GM23338 (cell line): Measurements from ENCODE around the gene C22orf23. TPM values are rescaled to one million over a fixed set of nuclear protein-coding genes. Genes with fewer than 3 reads are reported as not detected.

Experiments used
- ATAC-seq: fragments of 200-7000 bp; cut with Tn5 transposase; 3 replicates; pipeline ENCODE4 v1.9.1; 2020
- DNase-seq: peaks from one replicate; pipeline ENCODE4 v3.0.0-alpha.2; 2015; ENCODE audit warnings: low spot score
- H2AFZ ChIP-seq: fragments of 200-600 bp; sonication (generic); 2 replicates; pipeline ENCODE4 v1.8.0; 2016; ENCODE audit warnings: antibody characterized with exemption, mild to moderate bottlenecking, moderate library complexity
- H3F3A ChIP-seq: fragments of 200-600 bp; sonication (generic); replicated peaks from 2 replicates; pipeline ENCODE4 v1.8.0; 2017; ENCODE audit warnings: antibody characterized with exemption, mixed run types, low read depth
- H3K27ac ChIP-seq: fragments of 200-600 bp; sonication (generic); 2 replicates; pipeline ENCODE4 v1.6.1; 2016; ENCODE audit warnings: low read depth
- H3K27me3 ChIP-seq: fragments of 200-600 bp; sonication (generic); 2 replicates; pipeline ENCODE4 v1.8.0; 2016; ENCODE audit warnings: mild to moderate bottlenecking, mixed run types, moderate library complexity; ENCODE audit not compliant: insufficient read depth
- H3K36me3 ChIP-seq: fragments of 200-600 bp; sonication (generic); 2 replicates; pipeline ENCODE4 v1.8.0; 2016; ENCODE audit warnings: mild to moderate bottlenecking; ENCODE audit not compliant: insufficient read depth
- H3K4me1 ChIP-seq: fragments of 200-600 bp; sonication (generic); 2 replicates; pipeline ENCODE4 v1.8.0; 2016; ENCODE audit warnings: mild to moderate bottlenecking, moderate library complexity; ENCODE audit not compliant: insufficient read depth
- H3K4me2 ChIP-seq: fragments of 200-600 bp; sonication (generic); 2 replicates; pipeline ENCODE4 v1.7.1; 2017; ENCODE audit warnings: mixed run types
- H3K4me3 ChIP-seq: fragments of 200-600 bp; sonication (generic); 2 replicates; pipeline ENCODE4 v1.6.1; 2016; ENCODE audit warnings: mixed run types
- H3K79me2 ChIP-seq: fragments of 200-600 bp; sonication (generic); replicated peaks from 2 replicates; pipeline ENCODE4 v1.8.0; 2017; ENCODE audit warnings: mild to moderate bottlenecking; ENCODE audit not compliant: insufficient read depth
- H3K9me2 ChIP-seq: fragments of 200-600 bp; sonication (generic); 2 replicates; pipeline ENCODE4 v1.8.0; 2017; ENCODE audit not compliant: insufficient read depth
- H4K20me1 ChIP-seq: fragments of 200-600 bp; sonication (generic); replicated peaks from 2 replicates; pipeline ENCODE4 v1.8.0; 2017; ENCODE audit warnings: mild to moderate bottlenecking; ENCODE audit not compliant: insufficient read depth
- H3K27ac Mint-ChIP-seq: 2 replicates; pipeline ENCODE4 v1.8.0; 2020; ENCODE audit warnings: inconsistent platforms, mild to moderate bottlenecking, moderate library complexity, mixed read lengths
- H3K27me3 Mint-ChIP-seq: 3 replicates; pipeline ENCODE4 v1.8.0; 2022; ENCODE audit warnings: low read depth, mild to moderate bottlenecking, moderate library complexity, mixed read lengths, inconsistent platforms; ENCODE audit not compliant: insufficient read depth, poor library complexity
- H3K36me3 Mint-ChIP-seq: 3 replicates; pipeline ENCODE4 v1.8.0; 2021; ENCODE audit warnings: low read depth, mild to moderate bottlenecking, inconsistent platforms, moderate library complexity, mixed read lengths
- H3K4me1 Mint-ChIP-seq: 3 replicates; pipeline ENCODE4 v1.8.0; 2020; ENCODE audit warnings: mild to moderate bottlenecking, inconsistent platforms, mixed read lengths
- H3K4me3 Mint-ChIP-seq: 3 replicates; pipeline ENCODE4 v1.8.0; 2021; ENCODE audit warnings: moderate library complexity, mild to moderate bottlenecking, inconsistent platforms, mixed read lengths
- H3K9me3 Mint-ChIP-seq: 3 replicates; pipeline ENCODE4 v1.8.0; 2020; ENCODE audit warnings: moderate library complexity, mild to moderate bottlenecking, inconsistent platforms, mixed read lengths
- CREB1 ChIP-seq: fragments of 250-450 bp; sonication (Bioruptor Pico); IDR thresholded peaks from 2 replicates; pipeline ENCODE4 v1.5.0; 2020; ENCODE audit warnings: low read depth, mild to moderate bottlenecking, moderate library complexity
- CTCF ChIP-seq, 2 experiments: fragments of 200-600 bp in 1 of 2; sonication (generic) in 1 of 2; conservative IDR thresholded peaks; 2 replicates each; pipeline versions ENCODE4 v1.5.1 to v1.6.1; 2016 to 2017; ENCODE audit warnings: antibody characterized with exemption in 2 of 2, low read depth in 2 of 2, mild to moderate bottlenecking in 2 of 2, moderate library complexity in 1 of 2
- ETS1 ChIP-seq: IDR thresholded peaks from 2 replicates; pipeline ENCODE4 v1.6.1; 2016; ENCODE audit warnings: antibody characterized with exemption
- EZH2 ChIP-seq: fragments of 200-600 bp; sonication (generic); IDR thresholded peaks from one replicate; pipeline ENCODE4 v1.8.0; 2017; ENCODE audit warnings: antibody characterized with exemption, mild to moderate bottlenecking, low read depth; ENCODE audit not compliant: unreplicated experiment
- EZH2phosphoT487 ChIP-seq: fragments of 200-600 bp; sonication (generic); IDR thresholded peaks from one replicate; pipeline ENCODE4 v1.8.1; 2018; ENCODE audit warnings: antibody characterized with exemption; ENCODE audit not compliant: unreplicated experiment
- JUNB ChIP-seq: IDR thresholded peaks from one replicate; pipeline ENCODE4 v1.6.1; 2016; ENCODE audit warnings: antibody characterized with exemption; ENCODE audit not compliant: unreplicated experiment
- NANOG ChIP-seq: IDR thresholded peaks from 2 replicates; pipeline ENCODE4 v1.6.1; 2016; ENCODE audit warnings: antibody characterized with exemption, borderline replicate concordance
- POLR2AphosphoS5 ChIP-seq: IDR thresholded peaks from 2 replicates; pipeline ENCODE4 v1.6.1; 2016; ENCODE audit warnings: antibody characterized with exemption, low read depth
- REST ChIP-seq: IDR thresholded peaks from one replicate; pipeline ENCODE4 v1.6.1; 2018; ENCODE audit warnings: antibody characterized with exemption; ENCODE audit not compliant: unreplicated experiment
- STAT1 ChIP-seq: IDR thresholded peaks from one replicate; pipeline ENCODE4 v1.6.1; 2016; ENCODE audit warnings: antibody characterized with exemption; ENCODE audit not compliant: unreplicated experiment
- ZNF114 ChIP-seq: fragments of 250-450 bp; sonication (Bioruptor Pico); IDR thresholded peaks from 2 replicates; pipeline ENCODE4 v1.5.0; 2020; ENCODE audit warnings: mild to moderate bottlenecking, moderate library complexity
- ZNF331 ChIP-seq: fragments of 250-450 bp; sonication (Bioruptor Pico); IDR thresholded peaks from 2 replicates; pipeline ENCODE4 v1.5.0; 2020; ENCODE audit warnings: low read depth, mild to moderate bottlenecking, moderate library complexity
- ZNF462 ChIP-seq: fragments of 250-450 bp; sonication (Bioruptor Pico); IDR thresholded peaks from 2 replicates; pipeline ENCODE4 v1.5.0; 2020; ENCODE audit warnings: mild to moderate bottlenecking, moderate library complexity
- polyA plus RNA-seq: library from polyadenylated mRNA; unstranded; fragments of >200 nt; fragmentation: Nextera tagmentation; extraction: Ambion mirVana; gene quantifications from 2 replicates; pipeline ENCODE4 v1.2.1, GENCODE V29; 2016
- total RNA-seq: library from RNA; depleted of rRNA; stranded (reverse); fragments of >200 nt; shearing (Covaris generic); gene quantifications from 2 replicates; pipeline ENCODE4 v1.2.3, GENCODE V29; 2014

C22orf23 gene
- total and polyA plus RNA-seq, 2 experiments from 2014 or later, result 0.38 TPM; not detected in 1

GRCh38 chr22:37979782-37980181, 26.4 kb upstream of the C22orf23 start:
- H3K27me3 ChIP-seq, result peaks cover 20% of the 10 kb centered on the region
- Mint-ChIP-seq H3K27me3 (peaks cover 25% of the 10 kb centered on the region), H3K27ac (no peak overlapping the region), H3K9me3 (no peaks in the 10 kb centered on the region), H3K4me1 (peaks cover 17% of the 10 kb centered on the region), H3K4me3 (no peak overlapping the region), H3K36me3 (no peaks in the 10 kb centered on the region)
- H3K4me1 ChIP-seq, result peaks cover 3% of the 10 kb centered on the region
- no peaks in the 10 kb centered on the region for H3F3A ChIP-seq
- no peak overlapping the region for H3K27ac ChIP-seq
- peak; percentile 2; the same call in 2 of the 3 replicates for ATAC-seq
- no peaks in the 10 kb centered on the region for H3K36me3 ChIP-seq
- H4K20me1 ChIP-seq, result no peaks in the 10 kb centered on the region; the same call in 1 of the 2 replicates
- no peaks in the 10 kb centered on the region for H3K9me2 ChIP-seq
- H2AFZ ChIP-seq, result no peak overlapping the region
- DNase-seq, result no peak
- H3K4me3 ChIP-seq, result no peak overlapping the region
- no peaks in the 10 kb centered on the region for H3K79me2 ChIP-seq
- TF ChIP-seq STAT1 (no peak), EZH2 (no peak), CREB1 (CRISPR knock-in tag) (no peak), POLR2AphosphoS5 (no peak), ZNF114 (no peak), NANOG (no peak), EZH2phosphoT487 (no peak), ZNF462 (no peak), JUNB (no peak), CTCF (conservative IDR thresholded peaks at IDR 0.05; ENCODE audit: low read depth in 2 of 2) (no peak), ZNF331 (CRISPR knock-in tag) (no peak), REST (no peak), ETS1 (no peak)
- no peak overlapping the region for H3K4me2 ChIP-seq
